Gastroesophageal sphincter (tissue), 3 donors: ENCODE results near the gene CFAP46.

Source experiments
- CTCF ChIP-seq, 4 experiments: fragments of 200-600 bp in 2 of 4; fragments of 450-650 bp in 2 of 4; sonication (generic) in 1 of 4; IDR thresholded peaks; one replicate each; pipeline ENCODE4 v1.5.1; 2017 to 2019; ENCODE audit warnings: antibody characterized with exemption in 4 of 4, mild to moderate bottlenecking in 2 of 4, moderate library complexity in 2 of 4
- EP300 ChIP-seq: sonication (generic); formaldehyde crosslinking; IDR thresholded peaks from one replicate; pipeline ENCODE4 v1.6.1; 2017; ENCODE audit warnings: antibody characterized with exemption, mild to moderate bottlenecking
- POLR2A ChIP-seq, 2 donors: fragments of 450-650 bp; IDR thresholded peaks; one replicate each; pipeline ENCODE4 v1.6.1; 2017; ENCODE audit warnings: antibody characterized with exemption in 2 of 2, mild to moderate bottlenecking in 2 of 2, moderate library complexity in 1 of 2
- POLR2AphosphoS5 ChIP-seq: sonication (generic); formaldehyde crosslinking; IDR thresholded peaks from one replicate; pipeline ENCODE4 v1.6.1; 2017; ENCODE audit warnings: antibody characterized with exemption

- TF ChIP-seq CTCF (IDR thresholded peaks at IDR 0.05) = no peak
- TF ChIP-seq POLR2A (IDR thresholded peaks at IDR 0.05) = no peak
- TF ChIP-seq EP300 = no peak
- TF ChIP-seq POLR2AphosphoS5 = no peak
Measured at GRCh38 chr10:132845780-132846595, 96.4 kb downstream of the CFAP46 start.
